MCF 10A (cell line): ENCODE data around the gene ANKRD13A. TPM values are rescaled to one million over a fixed set of nuclear protein-coding genes. Genes with fewer than 3 reads are reported as not detected.

Source experiments
- BruUV-seq: library from RNA; stranded (reverse); fragments of 400-500 nt; replicated peaks from 2 replicates; lab custom pipeline; 2021; lab: Mats Ljungman, UMichigan
- CTCF ChIA-PET: fragments of 300-600 bp; sonication (Branson Sonifier 250); formaldehyde crosslinking; extraction: SDS; loops from one replicate; lab custom pipeline; 2021; ENCODE audit warnings: antibody characterized with exemption, inconsistent platforms; lab: Yijun Ruan, JAX
- POLR2A ChIA-PET: fragments of 300-600, 350-650 bp; sonication (Branson Sonifier 250); formaldehyde crosslinking; extraction: SDS; loops from one replicate; lab custom pipeline; 2020; ENCODE audit warnings: antibody characterized with exemption, inconsistent platforms; lab: Yijun Ruan, JAX
- DNase-seq: peaks from one replicate; pipeline ENCODE4 v3.0.0-alpha.2; 2018; ENCODE audit not compliant: unreplicated experiment
- H3K27ac Mint-ChIP-seq: one replicate; pipeline ENCODE4 v1.8.0; 2022; ENCODE audit warnings: mild to moderate bottlenecking, low read depth, mixed read lengths; ENCODE audit not compliant: unreplicated experiment
- H3K27me3 Mint-ChIP-seq: one replicate; pipeline ENCODE4 v1.8.0; 2022; ENCODE audit warnings: mixed read lengths; ENCODE audit not compliant: insufficient read depth, unreplicated experiment
- H3K36me3 Mint-ChIP-seq: one replicate; pipeline ENCODE4 v1.8.0; 2022; ENCODE audit warnings: mild to moderate bottlenecking, moderate library complexity, mixed read lengths; ENCODE audit not compliant: insufficient read depth, unreplicated experiment
- H3K4me1 Mint-ChIP-seq: one replicate; pipeline ENCODE4 v1.8.0; 2022; ENCODE audit warnings: mixed read lengths; ENCODE audit not compliant: insufficient read depth, unreplicated experiment
- H3K4me3 Mint-ChIP-seq: one replicate; pipeline ENCODE4 v1.8.0; 2022; ENCODE audit warnings: mild to moderate bottlenecking, moderate library complexity, mixed read lengths; ENCODE audit not compliant: unreplicated experiment
- H3K9me3 Mint-ChIP-seq: one replicate; pipeline ENCODE4 v1.8.0; 2022; ENCODE audit warnings: mixed read lengths; ENCODE audit not compliant: unreplicated experiment
- CTCF ChIP-seq: fragments of 200-600 bp; IDR thresholded peaks from one replicate; pipeline ENCODE4 v1.8.0; 2022; ENCODE audit warnings: antibody characterized with exemption, mild to moderate bottlenecking; ENCODE audit not compliant: unreplicated experiment
- intact Hi-C: fragments of 100-400 bp; cut with micrococcal nuclease; formaldehyde crosslinking; loops from 2 replicates; pipeline ENCODE4 v1.14.1; 2022
- total RNA-seq: library from RNA; stranded (reverse); gene quantifications from 2 replicates; pipeline ENCODE4 v1.2.3, GENCODE V29; 2022

ANKRD13A gene
- total RNA-seq, 1 experiment from 2014 or later: 32.5 TPM

- H3K9me3 Mint-ChIP-seq: no peaks in the 10 kb centered on the region
- POLR2A ChIA-PET: interaction anchor here (1.5 kb wide), 1 partner anchor 31 kb away, joined by 3 read pairs; the partner anchor contains the start of gene ANKRD13A
- H3K27me3 Mint-ChIP-seq: no peaks in the 10 kb centered on the region
- no peak overlapping the region for H3K4me3 Mint-ChIP-seq
- intact Hi-C loops: no loop called here
- no TSS peak for BruUV-seq
- TF ChIP-seq CTCF: no peak
- CTCF ChIA-PET: no interaction called here
- peak overlapping the region; percentile 66 for H3K27ac Mint-ChIP-seq
- H3K4me1 Mint-ChIP-seq: no peaks in the 10 kb centered on the region
- DNase-seq: no peak
- peaks cover 66% of the 10 kb centered on the region for H3K36me3 Mint-ChIP-seq
These were observed 31.7 kb upstream of the ANKRD13A start for GRCh38 chr12:109967383-109968031.

GRCh38 chr12:109968032-109968420 lies 31.2 kb upstream of the ANKRD13A start:
- no peaks in the 10 kb centered on the region for H3K9me3 Mint-ChIP-seq
- ChIA-PET POLR2A (interaction anchor here (1.5 kb wide), 1 partner anchor 31 kb away, joined by 3 read pairs; the partner anchor contains the start of gene ANKRD13A), CTCF (no interaction called here)
- no TSS peak for BruUV-seq
- H3K4me1 Mint-ChIP-seq: no peaks in the 10 kb centered on the region
- no peak for TF ChIP-seq CTCF
- intact Hi-C loops: no loop called here
- peak overlapping the region; percentile 66 for H3K27ac Mint-ChIP-seq
- no peak overlapping the region for H3K4me3 Mint-ChIP-seq
- H3K36me3 Mint-ChIP-seq: peaks cover 68% of the 10 kb centered on the region
- no peak for DNase-seq
- no peaks in the 10 kb centered on the region for H3K27me3 Mint-ChIP-seq

GRCh38 chr12:109968801-109969200 lies 30.4 kb upstream of the ANKRD13A start:
- DNase-seq: no peak
- H3K9me3 Mint-ChIP-seq: no peaks in the 10 kb centered on the region
- no TSS peak for BruUV-seq
- peaks cover 69% of the 10 kb centered on the region for H3K36me3 Mint-ChIP-seq
- ChIA-PET CTCF (no interaction called here), POLR2A (no interaction called here)
- H3K4me1 Mint-ChIP-seq: no peaks in the 10 kb centered on the region
- TF ChIP-seq CTCF: no peak
- no peak overlapping the region for H3K4me3 Mint-ChIP-seq
- no peak overlapping the region for H3K27ac Mint-ChIP-seq
- intact Hi-C loops: no loop called here
- H3K27me3 Mint-ChIP-seq: no peaks in the 10 kb centered on the region

- H3K27ac Mint-ChIP-seq: no peak overlapping the region
- no peak for TF ChIP-seq CTCF
- ChIA-PET POLR2A (interaction anchor here (0.7 kb wide), 1 partner anchor 31 kb away, joined by 4 read pairs; no protein-coding TSS in a partner anchor), CTCF (interaction anchor here (0.8 kb wide), 1 partner anchor 9 kb away, joined by 3 read pairs; no protein-coding TSS in a partner anchor)
- H3K4me3 Mint-ChIP-seq: no peak overlapping the region
- DNase-seq: no peak
- peaks cover 84% of the 10 kb centered on the region for H3K36me3 Mint-ChIP-seq
- no peaks in the 10 kb centered on the region for H3K4me1 Mint-ChIP-seq
- H3K9me3 Mint-ChIP-seq: no peaks in the 10 kb centered on the region
- no peaks in the 10 kb centered on the region for H3K27me3 Mint-ChIP-seq
- intact Hi-C loops: no loop called here
- BruUV-seq: no TSS peak
These were observed 26.4 kb upstream of the ANKRD13A start for GRCh38 chr12:109972821-109973220.
